HG03378 (cell line): ENCODE results near the gene LRRC46.

Experiments
- ATAC-seq: cut with Tn5 transposase; IDR thresholded peaks from one replicate; pipeline ENCODE4 v1.9.1; 2021; ENCODE audit warnings: mild to moderate bottlenecking, moderate library complexity; ENCODE audit not compliant: unreplicated experiment

Gene LRRC46

GRCh38 chr17:47808830-47809480, 22.5 kb upstream of the LRRC46 start:
- no peak for ATAC-seq

DNA sequence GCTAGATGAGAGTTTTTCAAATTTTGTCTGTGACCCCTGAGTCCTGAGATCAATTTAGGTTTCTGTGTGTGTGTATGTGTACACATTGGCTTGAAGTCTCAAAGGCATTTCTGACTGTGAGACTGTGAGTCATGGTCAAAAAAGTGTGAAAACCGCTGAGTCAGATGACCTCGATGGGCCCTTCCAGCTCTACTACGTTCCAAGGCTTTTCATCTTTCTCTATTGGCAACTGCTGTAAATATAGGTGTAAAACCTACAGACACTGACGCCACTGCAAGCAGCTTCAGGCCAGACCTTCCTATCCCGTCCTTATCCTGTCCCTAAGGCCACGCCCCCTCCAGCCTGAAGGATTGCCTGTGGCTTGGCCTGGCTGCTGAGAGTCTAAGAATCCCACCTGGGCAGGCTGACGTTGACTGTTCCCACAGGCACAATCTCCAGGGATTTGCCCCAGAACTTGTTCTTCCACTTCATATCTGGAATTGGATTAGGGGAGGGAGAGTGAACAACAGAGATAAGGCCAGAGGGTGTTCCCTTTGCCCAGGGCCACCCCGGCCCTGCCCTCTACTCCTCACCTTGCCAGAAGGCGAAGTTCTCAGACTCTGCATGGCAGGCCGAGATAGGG, 21.2 kb upstream of the LRRC46 start:
- ATAC-seq: no peak

GRCh38 chr17:47810901-47811635, 20.4 kb upstream of the LRRC46 start:
- no peak for ATAC-seq

- no peak for ATAC-seq
Observed at GRCh38 chr17:47811709-47812108, 19.8 kb upstream of the LRRC46 start.

GRCh38 chr17:47812146-47812920, 19.1 kb upstream of the LRRC46 start:
- no peak for ATAC-seq

- no peak for ATAC-seq
Observed at GRCh38 chr17:47813077-47813476, 18.4 kb upstream of the LRRC46 start.

DNA sequence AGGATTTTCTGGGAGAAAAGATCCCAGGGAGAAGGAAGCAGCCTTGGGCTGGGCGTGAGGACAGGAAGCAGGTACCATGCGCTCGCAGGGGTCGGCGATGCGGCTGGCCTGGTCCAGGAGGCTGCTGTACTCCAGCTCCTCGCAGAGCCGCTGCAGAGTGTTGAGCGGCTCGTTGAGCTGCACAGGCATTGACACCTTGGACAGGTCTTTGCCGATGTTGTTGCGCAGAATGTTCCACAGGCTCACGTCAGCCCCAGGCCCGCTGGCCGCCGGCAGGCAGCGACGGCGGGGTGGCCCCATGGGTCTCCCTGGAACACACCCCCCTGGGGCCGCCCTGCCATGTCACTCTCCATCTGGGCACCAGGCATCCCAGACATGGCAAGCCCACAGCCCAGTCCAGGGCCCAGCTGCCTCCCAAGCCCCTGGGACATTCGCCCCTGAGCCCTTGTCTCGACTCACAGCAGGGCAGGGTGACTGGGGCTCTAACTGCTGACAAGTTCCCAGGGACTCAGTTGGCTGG, 17.9 kb upstream of the LRRC46 start:
- ATAC-seq: no peak

DNA sequence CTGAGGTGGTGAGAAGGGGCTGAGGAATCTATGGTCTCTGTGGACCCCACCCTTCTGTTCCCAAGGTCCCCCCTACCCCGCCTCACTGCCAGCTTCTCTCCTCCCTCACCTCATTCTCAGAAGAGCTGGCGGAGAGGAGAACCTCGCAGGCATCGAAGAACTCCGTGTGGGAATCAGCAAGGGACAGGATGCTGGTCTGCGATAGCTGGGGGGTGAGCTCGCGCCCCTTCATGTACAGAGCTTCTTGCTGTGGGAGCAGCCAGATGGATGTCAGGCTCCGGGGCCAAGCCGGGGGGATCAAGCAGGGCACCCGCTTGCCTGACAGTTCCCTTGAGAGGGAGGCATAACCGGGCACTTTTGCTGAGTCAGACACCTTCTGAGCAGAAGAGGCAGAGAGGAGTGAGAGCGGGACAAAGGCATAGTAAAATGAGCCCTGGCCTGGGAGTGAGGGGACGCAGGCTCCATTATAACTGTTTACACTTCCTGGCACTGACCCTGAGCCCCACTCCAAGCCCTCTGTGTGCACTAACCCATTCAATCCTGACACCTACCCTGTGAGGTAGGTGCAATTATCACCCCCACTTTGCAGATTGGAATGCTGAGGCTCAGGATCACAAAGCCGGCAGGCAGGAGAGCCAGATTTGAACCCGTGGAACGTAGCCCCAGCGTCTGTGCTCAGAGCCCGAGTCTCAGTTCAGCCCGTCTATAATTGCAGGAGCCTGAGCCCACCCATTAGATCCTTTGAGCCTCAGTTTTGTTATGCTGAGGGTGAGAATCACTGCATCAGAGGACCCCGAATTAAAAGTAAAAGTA, 16.2 kb upstream of the LRRC46 start:
- ATAC-seq: no peak

DNA sequence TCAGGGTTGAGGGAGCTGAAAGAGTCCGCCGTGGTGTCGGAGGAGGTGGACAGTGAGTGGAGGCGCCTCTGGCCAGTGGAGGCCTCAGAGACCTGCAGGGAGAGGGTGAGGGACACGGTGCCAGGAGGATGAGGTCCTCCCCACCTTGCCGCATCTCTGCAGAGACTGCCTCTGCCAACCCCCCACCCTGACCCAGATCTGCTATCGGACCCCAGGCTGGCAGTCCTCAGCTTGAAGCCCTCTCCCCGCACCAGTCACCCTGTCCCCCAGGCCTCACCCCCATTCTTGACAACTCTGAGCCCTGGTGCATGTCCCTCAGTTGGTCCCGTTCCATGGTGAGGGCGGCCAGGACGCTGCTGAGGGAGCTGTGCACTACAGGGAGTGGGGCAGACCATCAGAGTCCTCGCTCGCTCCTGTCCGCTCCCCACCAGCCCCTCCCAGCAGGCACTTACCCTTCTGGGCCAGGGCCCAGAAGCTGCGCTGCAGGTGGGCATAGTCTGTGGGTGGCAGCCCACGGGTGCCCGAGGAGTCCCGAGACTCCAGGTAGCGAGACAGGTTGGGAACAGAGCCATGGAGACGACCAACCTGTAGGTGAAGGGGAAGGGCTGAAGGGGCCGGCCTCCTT, 15.2 kb upstream of the LRRC46 start:
- no peak for ATAC-seq

- no peak for ATAC-seq
Observed at GRCh38 chr17:47816947-47817346, 14.5 kb upstream of the LRRC46 start.

DNA sequence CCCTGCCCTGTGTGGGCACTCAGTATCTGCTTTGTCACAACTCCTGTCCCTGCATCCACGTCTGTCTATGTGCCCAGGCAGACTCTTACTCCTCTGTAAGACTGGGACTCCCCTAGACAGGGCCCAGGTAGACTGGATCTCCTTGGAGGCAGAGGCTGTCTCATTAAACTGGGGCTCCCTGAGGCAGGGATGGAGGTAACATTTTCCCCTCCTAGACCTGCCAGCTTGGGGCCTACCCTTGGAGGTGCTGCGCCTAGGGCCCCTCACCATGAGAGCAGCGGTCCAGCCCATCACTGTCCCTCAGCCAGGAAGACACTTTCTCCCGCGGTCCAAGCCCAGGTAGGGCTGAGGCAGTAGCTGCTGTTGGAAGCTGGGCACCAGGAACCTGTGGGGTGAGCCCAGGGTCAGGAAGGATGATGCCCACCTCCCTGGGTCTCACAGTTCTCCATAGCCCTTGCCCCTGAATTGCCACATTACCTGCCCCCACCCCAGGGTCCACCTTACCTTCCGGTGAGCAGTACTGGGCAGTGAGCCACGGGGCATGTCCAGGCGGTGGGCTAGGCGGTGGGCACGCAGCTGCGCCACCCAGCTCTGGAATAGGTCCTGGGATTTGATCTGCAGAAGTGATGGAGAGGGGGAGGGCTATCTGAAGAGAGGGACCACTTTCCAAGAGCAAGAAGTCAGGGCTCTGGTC, 13.3 kb upstream of the LRRC46 start:
- ATAC-seq: no peak

DNA sequence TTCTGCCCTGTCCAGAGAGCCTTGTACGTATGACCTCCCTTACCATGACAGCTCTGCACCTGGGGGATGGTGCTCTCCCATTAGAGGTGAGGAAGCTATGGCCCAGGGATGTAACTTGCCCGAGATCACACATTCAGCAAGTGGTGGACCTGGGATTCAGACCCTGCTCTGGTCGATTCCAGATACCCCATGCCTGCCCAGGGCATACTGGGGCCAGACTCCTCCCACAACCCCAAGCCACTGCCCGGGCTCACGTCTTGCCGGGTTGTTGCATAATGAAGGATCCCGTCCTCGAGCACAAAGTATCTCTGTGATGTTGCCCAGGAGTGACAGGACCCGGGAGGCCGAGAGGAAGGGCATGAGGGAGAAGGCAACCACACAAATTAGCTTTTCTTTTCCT, 12.0 kb upstream of the LRRC46 start:
- ATAC-seq: no peak

DNA sequence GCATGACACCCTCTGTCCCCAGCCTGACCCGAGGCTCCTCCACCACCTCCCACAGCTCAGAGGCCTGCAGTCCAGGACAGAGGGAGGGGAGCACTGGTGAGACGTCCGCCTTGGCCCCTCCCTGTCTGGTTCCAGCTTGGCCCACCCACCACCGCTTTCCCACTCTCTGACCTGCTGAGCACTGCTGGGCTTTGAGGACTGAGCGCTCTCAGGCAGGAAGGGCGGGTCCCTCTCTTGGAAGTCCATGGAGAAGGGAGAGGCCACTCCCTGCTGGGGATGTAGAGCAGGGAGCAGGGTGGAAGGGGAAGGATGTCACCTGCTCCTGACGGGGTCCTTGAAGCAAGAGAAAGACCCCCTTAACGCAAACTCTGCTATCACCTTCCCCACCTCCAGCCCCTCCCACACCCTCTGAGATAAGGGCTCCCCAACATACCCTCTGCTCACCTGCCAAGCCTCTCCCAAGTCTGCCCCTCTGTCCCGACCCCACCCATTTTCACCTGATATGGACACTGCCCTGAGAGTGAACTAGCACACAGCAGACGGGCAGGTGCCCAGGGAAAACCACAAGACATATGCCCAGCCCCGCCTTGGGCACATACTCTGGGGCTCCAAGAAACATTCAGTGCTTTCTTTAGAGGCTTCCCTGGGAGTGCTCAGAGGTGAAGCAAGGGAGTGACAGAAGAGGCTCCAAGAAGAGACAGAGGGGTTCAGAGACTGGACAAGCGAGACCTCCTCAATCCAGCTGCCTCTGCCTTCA, 11.3 kb upstream of the LRRC46 start:
- no peak for ATAC-seq

GRCh38 chr17:47821031-47821423, 10.4 kb upstream of the LRRC46 start:
- ATAC-seq: no peak

DNA sequence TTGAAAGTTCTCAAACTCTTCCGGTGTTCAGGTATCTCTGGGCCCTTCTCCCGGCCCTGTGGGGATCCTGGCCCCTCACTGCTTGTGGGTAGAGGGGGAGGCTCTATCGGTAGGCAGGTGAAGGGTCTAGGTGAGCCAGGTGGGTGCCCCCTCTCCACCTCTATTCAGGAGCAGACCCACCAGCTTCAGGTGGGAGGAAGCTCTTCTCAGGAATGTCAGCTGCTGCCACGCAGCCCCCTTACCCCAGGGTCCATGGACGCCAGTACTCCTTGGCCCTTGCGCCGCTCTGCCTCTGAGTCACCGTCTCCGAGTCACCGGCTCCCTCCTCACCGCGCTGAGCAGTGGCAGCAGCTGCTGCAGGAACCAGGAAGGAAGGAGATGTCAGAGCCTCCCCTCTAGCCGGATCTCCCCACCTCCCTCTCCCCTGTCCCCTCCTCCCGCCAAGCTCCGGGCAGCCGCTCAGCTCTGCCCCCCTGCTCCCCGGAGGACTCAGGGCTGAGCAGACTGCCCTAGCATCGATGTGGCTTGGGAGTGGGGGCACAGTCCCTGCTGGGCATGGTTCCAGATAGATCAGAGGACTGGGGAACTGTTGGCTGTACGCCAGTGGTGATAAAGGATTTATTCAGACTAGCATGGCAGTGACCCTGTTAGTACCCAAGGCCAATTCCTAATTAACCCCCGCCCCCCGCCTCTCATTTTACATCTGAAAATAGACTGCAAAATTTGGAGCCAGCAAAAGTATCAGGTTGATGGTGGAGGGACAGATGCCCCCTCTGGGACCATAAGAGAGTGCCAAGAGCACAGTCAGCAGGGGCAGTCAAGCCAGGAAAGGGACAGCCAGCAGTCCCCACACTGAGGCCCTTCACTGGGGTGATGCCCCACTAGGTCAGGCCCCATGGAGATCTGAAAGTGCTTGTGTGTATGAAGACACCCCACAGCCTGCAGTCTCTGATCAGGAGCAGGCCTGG, 9.8 kb upstream of the LRRC46 start, which contains the start of gene OSBPL7:
Gene OSBPL7, minus strand, starts transcription at position 371 of the 968 bp plus-strand sequence. CDS start 1,516 bp downstream, outside the sequence.
- no peak for ATAC-seq

GRCh38 chr17:47822785-47823184, 8.7 kb upstream of the LRRC46 start:
- no peak for ATAC-seq

GRCh38 chr17:47823519-47823918, 8.0 kb upstream of the LRRC46 start:
- ATAC-seq: no peak
